C4-2B (cell line): ENCODE results near the gene MTURN.
"Not testable (repeated sequence)": the region's sequence is repeated elsewhere in the genome, so short reads cannot be mapped to it uniquely, and the experiment has no call there.

Experiments
- H3K27ac ChIP-seq: fragments of 450-650 bp; 2 replicates; pipeline ENCODE4 v1.5.1; 2017
- CTCF ChIP-seq: fragments of 450-650 bp; conservative IDR thresholded peaks from 2 replicates; pipeline ENCODE4 v1.5.1; 2017; ENCODE audit warnings: mild to moderate bottlenecking
- ZFX ChIP-seq: fragments of 450-650 bp; IDR thresholded peaks from 2 replicates; pipeline ENCODE4 v1.6.1; 2017

MTURN gene

GRCh38 chr7:30186725-30187124 is 51.9 kb downstream of the MTURN start:
- H3K27ac ChIP-seq: no peak overlapping the region
- no peak for TF ChIP-seq ZFX
- no peak for TF ChIP-seq CTCF

- TF ChIP-seq ZFX: no peak
- TF ChIP-seq CTCF: no peak
- no peak overlapping the region for H3K27ac ChIP-seq
Observed at GRCh38 chr7:30187513-30187912, 52.7 kb downstream of the MTURN start.

DNA sequence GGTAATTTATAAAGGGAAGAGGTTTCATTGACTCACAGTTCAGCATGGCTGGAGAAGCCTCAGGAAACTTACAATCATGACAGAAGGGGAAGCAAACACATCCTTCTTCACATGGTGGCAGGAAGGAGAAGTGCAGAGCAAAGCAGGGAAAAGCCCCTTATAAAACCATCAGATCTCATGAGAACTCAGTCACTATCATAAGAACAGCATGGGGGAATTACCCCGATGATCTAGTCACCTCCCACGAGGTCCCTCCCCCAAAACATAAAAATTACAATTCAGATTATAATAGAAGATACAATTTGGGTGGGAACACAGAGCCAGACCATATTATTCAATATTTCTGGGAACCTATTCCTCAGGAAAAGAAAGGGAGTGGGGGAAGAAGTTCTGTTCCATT is 53.6 kb downstream of the MTURN start:
- H3K27ac ChIP-seq: not testable (repeated sequence)

DNA sequence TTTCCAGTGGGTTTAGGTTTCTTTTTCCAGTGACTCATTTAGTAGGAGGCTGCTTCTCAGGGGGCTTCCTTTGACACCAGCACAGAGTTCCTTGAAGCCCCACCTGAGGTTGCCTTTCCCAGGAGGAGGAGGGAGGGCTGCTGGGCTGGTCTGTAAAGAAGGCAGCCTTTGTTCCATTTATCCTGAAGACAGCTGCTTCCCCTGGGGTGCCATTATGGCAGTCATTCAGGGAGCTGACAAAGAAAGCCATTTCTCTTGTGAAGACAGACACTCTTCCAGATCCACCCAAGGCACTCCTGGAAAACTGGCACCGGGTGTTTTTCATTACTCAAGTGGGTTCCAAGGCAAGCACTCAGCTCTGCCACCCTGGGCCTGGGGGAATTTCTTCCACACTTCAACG is 54.0 kb downstream of the MTURN start:
- TF ChIP-seq CTCF: no peak
- TF ChIP-seq ZFX: no peak
- no peak overlapping the region for H3K27ac ChIP-seq

DNA sequence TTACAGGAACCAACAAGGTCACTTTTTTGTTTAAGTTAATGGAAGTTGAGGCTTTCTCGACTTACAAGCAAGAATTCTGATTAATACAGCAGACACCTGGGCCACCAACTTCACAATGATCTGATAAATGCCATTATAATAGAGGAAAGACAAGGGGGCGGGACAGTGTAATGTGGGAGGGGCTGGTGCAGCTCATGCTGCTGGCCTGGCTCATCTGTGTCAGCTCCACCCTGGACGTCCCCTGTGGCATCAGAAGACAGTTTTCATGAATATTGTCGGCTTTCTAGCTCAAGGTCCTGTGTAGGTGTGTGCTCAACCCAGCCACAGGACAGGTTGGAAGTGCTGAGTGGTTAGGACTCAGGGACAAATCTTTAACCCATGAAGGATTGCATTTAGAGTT is 57.0 kb downstream of the MTURN start:
- no peak overlapping the region for H3K27ac ChIP-seq
- TF ChIP-seq ZFX: no peak
- no peak for TF ChIP-seq CTCF

DNA sequence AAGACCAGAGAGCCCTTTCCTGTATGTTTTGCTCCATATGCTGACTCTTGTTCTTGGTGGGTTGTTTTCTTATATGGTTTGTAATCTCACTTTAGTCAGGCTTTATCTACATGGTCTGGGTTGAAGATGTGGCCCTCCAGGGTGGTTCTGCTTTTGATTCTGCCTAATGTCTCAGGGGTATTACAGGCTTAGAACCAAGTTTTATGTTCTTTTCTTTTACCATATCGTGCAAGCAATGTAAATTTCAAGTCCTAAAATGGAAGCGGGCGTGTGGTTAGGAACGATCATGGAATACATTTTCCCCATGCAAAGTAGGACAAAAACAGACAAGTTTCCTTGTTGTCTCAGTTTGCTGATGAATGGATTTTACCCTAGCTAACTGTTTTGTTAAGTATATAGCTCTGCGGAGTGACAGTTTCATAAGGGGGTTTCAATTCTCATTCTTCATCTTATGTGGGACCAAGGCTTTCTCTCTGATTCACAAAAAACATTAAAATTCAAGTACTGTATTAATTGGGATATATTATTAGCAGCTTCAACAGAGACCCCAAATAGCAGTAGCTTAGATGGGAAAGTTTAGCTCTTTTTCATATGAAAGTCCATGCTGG is 58.7 kb downstream of the MTURN start:
- TF ChIP-seq ZFX: no peak
- no peak for TF ChIP-seq CTCF
- H3K27ac ChIP-seq: no peak overlapping the region

DNA sequence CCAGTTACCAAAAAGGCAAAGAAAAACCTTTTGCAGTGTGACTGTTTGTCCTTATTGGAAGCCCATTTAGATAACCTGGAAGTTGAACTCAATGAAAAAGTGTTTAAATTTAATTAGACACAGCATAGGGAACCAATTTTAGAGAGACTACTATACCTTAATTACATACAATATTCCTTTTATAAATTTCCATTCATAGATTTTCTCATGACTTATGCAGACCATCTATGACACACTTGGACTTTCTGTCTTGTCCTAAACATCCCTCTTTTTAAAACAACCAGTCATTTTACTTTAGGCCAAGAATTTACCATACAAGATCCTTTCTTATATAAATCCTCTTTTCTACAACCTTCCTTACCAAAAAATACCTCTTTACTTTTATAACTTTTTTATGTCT is 61.6 kb downstream of the MTURN start:
- TF ChIP-seq ZFX: no peak
- TF ChIP-seq CTCF: no peak
- H3K27ac ChIP-seq: no peak overlapping the region

- TF ChIP-seq CTCF: no peak
- TF ChIP-seq ZFX: no peak
- H3K27ac ChIP-seq: no peak overlapping the region
Observed at GRCh38 chr7:30197438-30197837, 62.7 kb downstream of the MTURN start.
